Upper lobe of left lung (tissue), 4 donors: ENCODE results near the gene ACYP1.

Experiments
- EP300 ChIP-seq, 4 donors: sonication (generic); formaldehyde crosslinking; IDR thresholded peaks; one replicate each; pipeline ENCODE4 v1.5.1; 2017; ENCODE audit warnings: antibody characterized with exemption in 4 of 4, control low read depth in 2 of 4
- TF ChIP-seq, protein P1 (sequence below), 6 experiments: fragments of 450-650 bp in 4 of 6; fragments of 200-600 bp in 2 of 6; sonication (generic) in 2 of 6; IDR thresholded peaks; one replicate each; pipeline ENCODE4 v1.5.1; 2016 to 2019; ENCODE audit warnings: antibody characterized with exemption in 6 of 6

DNA sequence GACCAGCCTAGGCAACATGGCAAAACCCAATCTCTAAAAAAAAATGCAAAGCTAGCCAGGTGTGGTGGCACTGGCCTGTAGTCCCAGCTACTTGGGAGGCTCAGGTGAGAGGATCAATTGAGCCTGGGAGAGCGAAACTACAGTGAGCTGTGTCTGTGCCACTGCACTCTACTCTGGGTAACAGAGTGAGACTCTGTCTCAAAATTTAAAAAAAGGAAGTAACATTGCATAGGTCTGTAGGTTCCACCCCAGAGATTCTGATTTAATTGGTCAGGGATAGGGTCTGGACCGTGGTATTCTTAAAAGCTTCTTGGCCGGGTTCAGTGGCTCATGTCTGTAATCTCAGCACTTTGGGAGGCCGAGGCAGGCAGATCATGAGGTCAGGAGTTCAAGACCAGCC lies 31.9 kb upstream of the ACYP1 start:
- TF ChIP-seq, protein P1, sequence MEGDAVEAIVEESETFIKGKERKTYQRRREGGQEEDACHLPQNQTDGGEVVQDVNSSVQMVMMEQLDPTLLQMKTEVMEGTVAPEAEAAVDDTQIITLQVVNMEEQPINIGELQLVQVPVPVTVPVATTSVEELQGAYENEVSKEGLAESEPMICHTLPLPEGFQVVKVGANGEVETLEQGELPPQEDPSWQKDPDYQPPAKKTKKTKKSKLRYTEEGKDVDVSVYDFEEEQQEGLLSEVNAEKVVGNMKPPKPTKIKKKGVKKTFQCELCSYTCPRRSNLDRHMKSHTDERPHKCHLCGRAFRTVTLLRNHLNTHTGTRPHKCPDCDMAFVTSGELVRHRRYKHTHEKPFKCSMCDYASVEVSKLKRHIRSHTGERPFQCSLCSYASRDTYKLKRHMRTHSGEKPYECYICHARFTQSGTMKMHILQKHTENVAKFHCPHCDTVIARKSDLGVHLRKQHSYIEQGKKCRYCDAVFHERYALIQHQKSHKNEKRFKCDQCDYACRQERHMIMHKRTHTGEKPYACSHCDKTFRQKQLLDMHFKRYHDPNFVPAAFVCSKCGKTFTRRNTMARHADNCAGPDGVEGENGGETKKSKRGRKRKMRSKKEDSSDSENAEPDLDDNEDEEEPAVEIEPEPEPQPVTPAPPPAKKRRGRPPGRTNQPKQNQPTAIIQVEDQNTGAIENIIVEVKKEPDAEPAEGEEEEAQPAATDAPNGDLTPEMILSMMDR (IDR thresholded peaks at IDR 0.05), result no peak
- no peak for TF ChIP-seq EP300 (IDR thresholded peaks at IDR 0.05)
